22Rv1 (cell line): ENCODE measurements around the gene AAK1.

ENCODE experiments used
- CTCF ChIP-seq: fragments of 450-650 bp; IDR thresholded peaks from 2 replicates; pipeline ENCODE4 v1.5.1; 2017; ENCODE audit warnings: mild to moderate bottlenecking
- ZFX ChIP-seq: fragments of 450-650 bp; IDR thresholded peaks from 2 replicates; pipeline ENCODE4 v1.6.1; 2017; ENCODE audit warnings: antibody characterized with exemption, borderline replicate concordance

GRCh38 chr2:69645921-69646320 lies 2.4 kb upstream of the AAK1 start:
- TF ChIP-seq CTCF = no peak
- no peak for TF ChIP-seq ZFX
